Heart left ventricle (tissue), 16 donors: ENCODE results near the gene PRSS23. TPM values are rescaled to one million over a fixed set of nuclear protein-coding genes. Genes with fewer than 3 reads are reported as not detected.

Experiments
- ATAC-seq, 4 donors: fragments of 200-7000 bp; cut with Tn5 transposase; one replicate each; pipeline ENCODE4 v1.9.1; 2020 to 2022; ENCODE audit warnings: moderate library complexity in 4 of 4, mild to moderate bottlenecking in 3 of 4, moderate number of reproducible peaks in 1 of 4
- DNase-seq, 5 donors: peaks; one replicate each; pipeline ENCODE4 v3.0.0-alpha.2; 2020
- H3K27ac ChIP-seq, 12 donors: fragments of 200-600 bp; sonication (generic) in 4 of 12; one replicate each; pipeline versions ENCODE4 v1.5.0 to v1.8.0; 2016 to 2022; ENCODE audit warnings: mild to moderate bottlenecking in 2 of 12
- H3K27me3 ChIP-seq, 9 donors: fragments of 200-600 bp; sonication (generic) in 2 of 9; one replicate each; pipeline versions ENCODE4 v1.5.1 to v1.8.0; 2016 to 2022; ENCODE audit warnings: mild to moderate bottlenecking in 3 of 9
- H3K36me3 ChIP-seq, 9 donors: fragments of 200-600 bp; sonication (generic) in 2 of 9; one replicate each; pipeline versions ENCODE4 v1.5.0 to v1.8.0; 2018 to 2022; ENCODE audit warnings: mild to moderate bottlenecking in 2 of 9
- H3K4me1 ChIP-seq, 12 donors: fragments of 200-600 bp; sonication (generic) in 4 of 12; one replicate each; pipeline versions ENCODE4 v1.5.0 to v1.8.0; 2016 to 2022; ENCODE audit warnings: mild to moderate bottlenecking in 3 of 12
- H3K4me3 ChIP-seq, 12 donors: fragments of 200-600 bp; sonication (generic) in 4 of 12; one replicate each; pipeline versions ENCODE4 v1.5.0 to v1.8.0; 2017 to 2022; ENCODE audit warnings: mild to moderate bottlenecking in 9 of 12, moderate library complexity in 4 of 12
- H3K9me3 ChIP-seq, 12 donors: fragments of 200-600 bp; sonication (generic) in 4 of 12; one replicate each; pipeline versions ENCODE4 v1.5.0 to v1.8.0; 2016 to 2022; ENCODE audit warnings: mild to moderate bottlenecking in 1 of 12
- CTCF ChIP-seq, 12 donors: fragments of 200-600 bp; sonication (generic) in 4 of 12; IDR thresholded peaks; one replicate each; pipeline versions ENCODE4 v1.5.0 to v1.8.0; 2018 to 2022; ENCODE audit warnings: antibody characterized with exemption in 12 of 12, mild to moderate bottlenecking in 5 of 12
- POLR2A ChIP-seq, 2 donors: fragments of 450-650 bp; IDR thresholded peaks; one replicate each; pipeline ENCODE4 v1.6.1; 2017; ENCODE audit warnings: antibody characterized with exemption in 2 of 2, mild to moderate bottlenecking in 2 of 2, moderate library complexity in 2 of 2
- WGBS, 4 donors: extraction: QIAGEN DNeasy Blood & Tissue Kit in 2 of 4; methylation state at CpG; one replicate each; pipeline versions ENCODE4 v1.1.5 to v1.1.7; 2013 to 2018; 5-methylcytosine and 5-hydroxymethylcytosine counted together
- intact Hi-C, 10 donors: fragments of 100-400 bp; cut with DNase I; formaldehyde crosslinking; loops; one replicate each; pipeline versions ENCODE4 v1.11.1 to v1.14.2; 2022
- polyA plus RNA-seq, 2 donors: library from polyadenylated mRNA; stranded (reverse); fragments of 200-250 nt; gene quantifications; one replicate each; pipeline ENCODE4 v1.2.3, GENCODE V29; 2013
- total RNA-seq, 9 donors: library from RNA; depleted of rRNA in 2 of 9; stranded (reverse); fragments of >200 nt in 2 of 9; fragmentation: NEBNext Ultra II Directional in 3 of 9; extraction: Animal tissue kit (Norgen Biotek cat#: 25700) in 3 of 9; gene quantifications; one replicate each; pipeline versions ENCODE4 v1.1.0 to v1.2.4, GENCODE V29; 2016 to 2023
- donor health status: ischemic (EF 13 %, LVEDD 7.1; RV severe dilation, severe dysfunction).
- donor health status: healthy with polysubstance abuse.
- donor health status: DM: no; HTN: yes; CAD: no.
- donor health status: DM: no; HTN: no; CAD: no.
- donor health status: ischemic (EF 25% LVEDD 6.9; RV normal size, moderate dysfunction).
- donor health status: ischemic (EF 25% LVEDD 5.7; RV mildly dilated, moderate dysfunction).
- donor health status: healthy.
- donor health status: DM: yes; HTN: yes; CAD: no.
- donor health status: ischemic (EF 35%, LVEDD 5.7; RV mildly dilated, moderate dysfunction).
- donor health status: nonischemic (EF 11% LVEDD 7.7; RV severe dilation, severe dysfunction).
- donor health status: DM: yes; HTN: yes; CAD: no.
- donor health status: PGD.
- donor health status: ischemic (EF 29% LVEDD 5.4; RV normal size, mild dysfunction).
- donor health status: nonischemic (EF 23%, LVEDD 6.1; RV moderate dilation, normal function).

The PRSS23 gene
- total and polyA plus RNA-seq, 11 donors: 3.0 to 36.8 (median 15.9) TPM

GRCh38 chr11:86793307-86793706 lies 7.0 kb upstream of the PRSS23 start:
- intact Hi-C loops: loop anchor here in 1 of 10 donors (10.0 kb wide), 1 partner anchor 169 kb away; no protein-coding TSS in a partner anchor
- WGBS, 4 donors: 96 to 100% (median 97%) methylated on average over 1 of the region's 1 CpG
- Histone ChIP-seq H3K9me3 (no peaks in the 10 kb centered on the region), H3K27ac (no peak overlapping the region), H3K27me3 (no peaks in the 10 kb centered on the region), H3K4me1 (peaks cover 0 to 6% (median 0%) of the 10 kb centered on the region in 12 donors), H3K4me3 (no peak overlapping the region), H3K36me3 (no peaks in the 10 kb centered on the region)
- no peak for ATAC-seq
- no peak for DNase-seq
- no peak for TF ChIP-seq POLR2A (IDR thresholded peaks at IDR 0.05)
- no peak for TF ChIP-seq CTCF (IDR thresholded peaks at IDR 0.05)

- H3K4me1 ChIP-seq: peaks cover 0 to 12% (median 4%) of the 10 kb centered on the region in 12 donors
- H3K27me3 ChIP-seq: peaks cover 0 to 9% (median 0%) of the 10 kb centered on the region in 9 donors
- no peak overlapping the region for H3K27ac ChIP-seq
- H3K4me3 ChIP-seq: no peak overlapping the region
- no peak for DNase-seq
- WGBS, 4 donors: 92 to 99% (median 97%) methylated on average over 2 of the region's 2 CpGs
- no peaks in the 10 kb centered on the region for H3K36me3 ChIP-seq
- H3K9me3 ChIP-seq: no peaks in the 10 kb centered on the region
- ATAC-seq: no peak
- intact Hi-C loops: loop anchor here in 1 of 10 donors (10.0 kb wide), 1 partner anchor 171 kb away; no protein-coding TSS in a partner anchor
- TF ChIP-seq CTCF (IDR thresholded peaks at IDR 0.05) (no peak), POLR2A (IDR thresholded peaks at IDR 0.05) (no peak)
These were observed 4.8 kb upstream of the PRSS23 start for GRCh38 chr11:86795511-86795910.

GRCh38 chr11:86795949-86796348 lies 4.4 kb upstream of the PRSS23 start:
- no peak overlapping the region for H3K27ac ChIP-seq
- no peaks in the 10 kb centered on the region for H3K36me3 ChIP-seq
- H3K9me3 ChIP-seq: no peaks in the 10 kb centered on the region
- no peak for DNase-seq
- intact Hi-C loops: loop anchor here in 2 of 10 donors (2.0 to 10.0 kb wide), 2 partner anchors 53 to 171 kb away; no protein-coding TSS in a partner anchor
- WGBS, 4 donors: 63 to 73% (median 65%) methylated on average over 3 of the region's 3 CpGs
- no peak for ATAC-seq
- peaks cover 0 to 12% (median 0%) of the 10 kb centered on the region in 9 donors for H3K27me3 ChIP-seq
- peaks cover 0 to 17% (median 4%) of the 10 kb centered on the region in 12 donors for H3K4me1 ChIP-seq
- TF ChIP-seq CTCF (IDR thresholded peaks at IDR 0.05): no peak
- TF ChIP-seq POLR2A (IDR thresholded peaks at IDR 0.05): no peak
- no peak overlapping the region for H3K4me3 ChIP-seq

GRCh38 chr11:86797133-86797532 lies 3.2 kb upstream of the PRSS23 start:
- no peaks in the 10 kb centered on the region for H3K36me3 ChIP-seq
- no peak for TF ChIP-seq CTCF (IDR thresholded peaks at IDR 0.05)
- TF ChIP-seq POLR2A (IDR thresholded peaks at IDR 0.05): no peak
- no peak for DNase-seq
- no peaks in the 10 kb centered on the region for H3K9me3 ChIP-seq
- H3K4me3 ChIP-seq: no peak overlapping the region
- intact Hi-C loops: loop anchor here in 2 of 10 donors (2.0 to 10.0 kb wide), 2 partner anchors 54 to 172 kb away; no protein-coding TSS in a partner anchor
- peaks cover 0 to 15% (median 0%) of the 10 kb centered on the region in 9 donors for H3K27me3 ChIP-seq
- 60 to 65% (median 62%) methylated on average over 9 of the region's 9 CpGs for WGBS, 4 donors
- ATAC-seq: no peak
- no peak overlapping the region for H3K27ac ChIP-seq
- peaks cover 0 to 23% (median 10%) of the 10 kb centered on the region in 12 donors for H3K4me1 ChIP-seq
